Panc1 (cell line): ENCODE measurements around the gene RNF25.

ENCODE experiments used
- POLR2AphosphoS5 ChIP-seq: IDR thresholded peaks from 2 replicates; pipeline ENCODE4 v1.6.1; 2012; ENCODE audit warnings: mild to moderate bottlenecking, low read depth, low read length, moderate library complexity
- SIN3A ChIP-seq: IDR thresholded peaks from 2 replicates; pipeline ENCODE4 v1.6.1; 2012; ENCODE audit warnings: low read depth, mild to moderate bottlenecking, low read length, moderate library complexity, borderline replicate concordance; ENCODE audit not compliant: insufficient read depth
- TF ChIP-seq, protein P1 (sequence below): fragments of 450-650 bp; IDR thresholded peaks from 2 replicates; pipeline ENCODE4 v1.5.1; 2017; ENCODE audit warnings: mild to moderate bottlenecking

DNA sequence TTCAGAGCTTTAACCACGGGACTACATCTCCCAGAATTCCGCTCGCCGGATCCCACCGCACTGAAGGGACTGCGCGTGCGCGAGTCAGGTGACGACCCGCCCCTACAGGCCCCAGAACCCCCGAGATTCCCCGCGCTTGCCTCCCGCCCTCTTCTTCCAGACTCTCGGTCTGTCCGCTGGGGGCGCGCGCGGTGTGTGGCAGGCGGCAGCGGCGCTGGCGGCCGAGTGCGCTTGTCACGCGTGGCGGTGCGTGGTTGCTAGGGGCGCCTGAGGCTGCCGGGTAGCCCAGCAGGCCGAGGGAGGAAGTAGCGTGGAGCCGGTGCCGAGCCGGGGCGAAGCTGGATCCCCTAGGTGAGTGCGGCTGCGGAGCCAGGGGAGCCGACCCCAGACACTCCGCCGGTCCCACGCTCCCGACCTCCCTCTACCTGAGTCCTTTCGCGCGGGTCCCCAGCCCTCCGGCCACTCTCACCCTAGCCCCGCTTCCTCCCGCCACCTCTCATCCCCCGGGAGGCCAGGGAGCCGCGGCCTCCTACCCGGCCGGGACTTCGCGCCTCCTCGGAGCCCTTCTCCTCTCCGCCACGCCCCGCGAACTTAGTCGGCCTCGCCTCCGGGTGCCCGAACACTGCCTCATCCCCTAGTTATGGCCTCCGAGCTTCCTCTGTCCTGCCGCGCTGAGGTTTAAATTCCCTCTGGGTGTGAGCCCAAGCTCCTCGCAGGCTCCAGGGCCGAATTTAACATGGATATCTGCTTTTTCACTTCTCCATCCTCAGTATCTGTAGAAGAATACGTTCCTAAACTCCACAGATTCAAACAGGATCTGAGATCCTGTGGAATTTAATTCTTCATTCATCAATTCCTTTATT, 39.1 kb upstream of the RNF25 start, which contains the start of gene TTLL4:
- TF ChIP-seq, protein P1, sequence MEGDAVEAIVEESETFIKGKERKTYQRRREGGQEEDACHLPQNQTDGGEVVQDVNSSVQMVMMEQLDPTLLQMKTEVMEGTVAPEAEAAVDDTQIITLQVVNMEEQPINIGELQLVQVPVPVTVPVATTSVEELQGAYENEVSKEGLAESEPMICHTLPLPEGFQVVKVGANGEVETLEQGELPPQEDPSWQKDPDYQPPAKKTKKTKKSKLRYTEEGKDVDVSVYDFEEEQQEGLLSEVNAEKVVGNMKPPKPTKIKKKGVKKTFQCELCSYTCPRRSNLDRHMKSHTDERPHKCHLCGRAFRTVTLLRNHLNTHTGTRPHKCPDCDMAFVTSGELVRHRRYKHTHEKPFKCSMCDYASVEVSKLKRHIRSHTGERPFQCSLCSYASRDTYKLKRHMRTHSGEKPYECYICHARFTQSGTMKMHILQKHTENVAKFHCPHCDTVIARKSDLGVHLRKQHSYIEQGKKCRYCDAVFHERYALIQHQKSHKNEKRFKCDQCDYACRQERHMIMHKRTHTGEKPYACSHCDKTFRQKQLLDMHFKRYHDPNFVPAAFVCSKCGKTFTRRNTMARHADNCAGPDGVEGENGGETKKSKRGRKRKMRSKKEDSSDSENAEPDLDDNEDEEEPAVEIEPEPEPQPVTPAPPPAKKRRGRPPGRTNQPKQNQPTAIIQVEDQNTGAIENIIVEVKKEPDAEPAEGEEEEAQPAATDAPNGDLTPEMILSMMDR: peak; percentile 97
- TF ChIP-seq SIN3A: peak; percentile 89; the same call in 1 of the 2 replicates
- peak; percentile 83 for TF ChIP-seq POLR2AphosphoS5
